Activated T-cell treated with anti-CD3 and anti-CD28 coated beads, Interleukin-2, amount 50 U/mL, for 48 hours (primary cell): ENCODE results near the gene MDGA2.

Source experiments
- DNase-seq, 2 experiments: peaks; one replicate each; pipeline ENCODE4 v3.0.0-alpha.2; 2020

Gene MDGA2

GRCh38 chr14:46840944-46841720, 834.3 kb downstream of the MDGA2 start:
- DNase-seq, result no peak

- DNase-seq, result no peak
Measured at GRCh38 chr14:46820291-46820690, 855.1 kb downstream of the MDGA2 start.

- no peak for DNase-seq
Measured at GRCh38 chr14:46819117-46819516, 856.3 kb downstream of the MDGA2 start.

GRCh38 chr14:46818147-46818546, 857.3 kb downstream of the MDGA2 start:
- DNase-seq, result no peak

GRCh38 chr14:46793144-46793543, 882.3 kb downstream of the MDGA2 start:
- DNase-seq, result no peak
